Stimulated activated CD8-positive, alpha-beta memory T cell treated with anti-CD3 and anti-CD28 coated beads, Interleukin-12 subunit alpha, Interleukin-12 subunit beta, amount 100 ng/mL, for 24 hours (primary cell): Measurements from ENCODE around the gene AFMID.
"Not testable (repeated sequence)": the region's sequence is repeated elsewhere in the genome, so short reads cannot be mapped to it uniquely, and the experiment has no call there.

Experiments used
- DNase-seq: peaks from one replicate; pipeline ENCODE4 v3.0.0-alpha.2; 2020; ENCODE audit errors: extremely low read depth

Gene AFMID

DNA sequence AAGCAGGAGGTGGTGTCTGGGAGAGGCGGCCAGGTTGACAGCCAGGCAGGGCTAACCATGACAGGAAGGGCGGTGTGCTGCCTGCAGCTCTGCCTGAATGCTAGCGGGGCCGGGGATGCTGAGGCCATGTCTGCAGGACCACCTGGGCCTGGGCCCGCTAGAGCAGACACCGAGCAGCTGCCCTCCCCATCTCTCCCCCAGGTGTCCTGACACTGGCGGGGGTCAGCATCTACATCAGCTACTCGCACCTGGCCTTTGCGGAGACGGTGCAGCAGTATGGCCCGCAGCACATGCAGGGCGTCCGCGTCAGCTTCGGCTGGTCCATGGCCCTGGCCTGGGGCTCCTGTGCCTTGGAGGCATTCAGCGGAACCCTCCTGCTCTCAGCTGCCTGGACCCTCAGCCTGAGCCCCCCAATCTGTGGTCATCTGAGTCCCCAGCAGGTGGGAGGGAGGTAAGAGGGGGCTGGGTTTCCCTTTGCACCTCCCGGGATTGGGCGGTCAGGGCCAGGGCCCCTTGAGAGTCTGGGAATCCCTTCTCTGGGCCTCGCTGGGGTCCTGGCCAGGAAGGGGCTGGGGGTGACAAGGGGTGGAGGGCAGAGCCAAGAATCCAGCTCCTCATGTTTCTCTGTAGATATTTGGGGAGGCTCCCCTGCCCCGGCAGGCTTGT lies 51.8 kb downstream of the AFMID start:
- no peak for DNase-seq

DNA sequence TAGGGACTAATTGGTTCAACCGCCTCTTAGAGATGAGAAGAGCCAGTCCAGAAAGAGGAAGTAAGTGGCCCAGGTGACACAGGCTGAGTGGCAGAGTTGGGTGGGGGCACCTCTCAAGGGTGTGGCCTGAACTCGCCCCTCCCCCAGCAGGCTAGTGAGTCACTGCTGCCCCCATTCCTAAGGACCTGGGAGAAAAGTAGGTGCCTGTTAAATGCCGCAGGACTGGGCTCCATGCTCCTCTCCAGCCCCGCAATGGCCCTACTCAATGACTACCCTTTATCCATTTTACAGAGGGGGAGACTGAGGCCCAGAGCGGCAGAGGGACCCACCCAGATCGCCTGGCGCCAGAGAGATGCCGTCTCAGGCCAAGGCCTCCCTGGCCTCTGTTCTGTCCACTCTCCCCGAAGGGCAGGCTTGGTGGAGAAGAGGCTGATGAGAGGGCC lies 52.3 kb downstream of the AFMID start:
- DNase-seq: no peak

DNA sequence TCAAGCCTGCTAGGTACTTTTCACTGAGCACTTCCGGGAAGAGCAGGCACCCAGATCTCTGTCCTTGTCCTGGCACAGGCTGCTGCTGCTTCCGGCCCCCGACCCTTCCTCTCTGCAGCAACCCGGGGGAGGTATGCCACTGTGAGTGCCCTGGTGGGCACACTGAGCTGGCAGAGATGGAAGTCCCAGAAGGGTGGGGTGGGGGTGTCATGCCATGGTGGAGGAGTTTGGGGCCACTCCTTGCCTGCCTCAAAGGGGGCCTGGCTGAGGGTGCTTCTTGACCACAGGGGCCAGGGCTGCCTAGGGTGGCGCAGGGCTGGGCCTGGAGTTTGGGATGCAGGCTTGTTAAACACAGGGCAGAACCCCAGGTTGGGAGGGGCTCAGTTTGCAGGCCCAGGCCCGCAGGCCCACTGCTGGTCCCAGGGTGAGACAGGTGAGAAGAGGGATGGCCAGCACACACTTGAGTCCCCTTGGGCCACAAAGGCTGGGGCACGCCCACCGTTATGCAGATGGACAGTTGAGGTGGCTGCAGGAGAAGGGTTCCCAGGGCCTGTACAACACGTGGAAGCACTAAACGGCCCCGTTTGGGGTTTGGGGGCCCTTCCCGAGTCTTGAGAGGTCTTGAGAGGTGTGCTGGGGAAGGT lies 53.0 kb downstream of the AFMID start:
- DNase-seq: no peak

DNA sequence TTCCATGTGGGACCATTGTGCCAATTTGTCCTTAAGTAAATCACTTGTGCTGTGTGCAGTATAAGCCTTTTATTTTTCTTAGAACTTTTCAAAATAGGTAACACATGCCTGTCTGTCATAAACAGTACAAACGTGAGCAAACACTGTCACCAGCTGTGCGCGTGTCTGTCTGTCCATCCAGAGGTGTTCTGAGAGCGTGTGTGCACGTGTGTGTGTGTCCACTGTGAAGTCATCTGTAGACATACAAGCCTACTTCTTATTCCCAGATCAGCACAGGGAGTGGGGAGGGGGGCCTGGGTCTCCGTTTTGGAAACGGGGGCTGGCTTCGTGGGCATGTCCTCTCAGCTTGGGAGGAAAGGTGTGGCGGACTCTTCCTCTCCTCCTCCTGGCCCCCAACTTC lies 53.7 kb downstream of the AFMID start:
- no peak for DNase-seq

DNA sequence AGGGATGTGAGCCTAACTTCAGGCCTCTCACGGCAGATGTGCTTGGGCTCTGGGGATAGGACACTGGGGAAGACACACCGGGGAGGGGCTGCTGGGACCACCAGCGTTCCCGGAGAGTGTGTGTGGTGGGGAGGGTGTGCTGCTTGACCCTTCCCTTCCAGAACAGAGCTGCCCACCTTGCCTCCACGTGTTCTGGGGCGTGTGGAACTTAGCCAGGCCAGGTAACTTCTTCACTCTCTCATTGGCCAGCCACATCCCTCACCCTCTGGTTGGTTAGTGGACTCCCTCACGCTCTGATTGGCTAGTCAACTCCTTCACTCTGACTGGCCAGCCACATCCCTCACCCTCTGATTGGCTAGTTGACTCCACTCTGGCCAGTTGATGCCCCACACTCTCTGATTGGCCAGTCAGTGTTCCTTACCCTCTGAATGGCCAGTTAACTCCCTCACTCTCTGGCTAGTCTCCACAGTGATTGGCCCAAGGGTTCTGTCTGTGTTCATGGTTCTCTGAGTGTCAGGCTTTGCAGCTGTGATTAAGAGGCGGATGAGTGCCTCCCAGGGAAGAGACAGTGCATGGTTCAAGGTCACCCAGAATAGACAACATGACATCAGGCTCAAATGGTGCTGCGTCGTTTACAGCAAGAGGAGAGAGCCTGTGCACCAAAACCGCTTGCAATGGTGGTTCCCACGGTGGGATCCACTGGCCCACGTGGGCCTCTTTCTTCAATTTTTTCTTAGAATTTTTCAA lies 54.3 kb downstream of the AFMID start:
- no peak for DNase-seq

DNA sequence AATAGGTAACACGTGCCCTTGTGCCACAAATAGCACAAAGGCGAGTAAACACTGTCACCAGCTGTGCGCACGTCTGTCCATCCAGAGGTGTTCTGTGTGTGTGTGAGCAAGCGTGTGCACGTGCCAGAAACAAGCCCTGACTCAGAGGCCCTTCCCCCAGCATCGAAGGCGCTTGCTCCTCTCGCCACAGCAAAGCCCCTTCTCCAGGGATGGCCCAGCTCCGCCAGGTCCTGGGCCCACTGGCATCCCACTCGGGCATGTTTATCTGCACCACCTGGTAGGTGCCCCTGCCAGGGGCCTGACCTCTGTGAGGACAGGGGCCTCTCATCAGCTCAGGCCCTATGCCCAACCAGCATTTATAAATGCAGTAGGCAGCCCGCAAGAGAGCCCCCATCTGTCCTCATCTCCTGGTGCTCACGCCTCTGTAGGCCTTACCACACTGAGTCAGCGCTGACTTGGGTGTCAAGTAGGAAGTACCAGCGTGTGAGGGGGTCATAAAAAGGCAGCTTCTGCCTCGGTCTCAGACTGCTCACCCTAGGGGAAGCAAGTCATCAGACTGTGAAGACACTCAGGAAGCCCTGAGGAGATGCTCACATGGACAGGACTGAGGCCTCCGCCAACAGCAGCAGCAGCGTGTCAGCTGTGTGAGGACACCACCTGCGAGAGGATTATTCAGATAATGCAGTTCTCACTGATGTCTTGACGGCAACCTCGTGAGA lies 55.0 kb downstream of the AFMID start:
- no peak for DNase-seq

DNA sequence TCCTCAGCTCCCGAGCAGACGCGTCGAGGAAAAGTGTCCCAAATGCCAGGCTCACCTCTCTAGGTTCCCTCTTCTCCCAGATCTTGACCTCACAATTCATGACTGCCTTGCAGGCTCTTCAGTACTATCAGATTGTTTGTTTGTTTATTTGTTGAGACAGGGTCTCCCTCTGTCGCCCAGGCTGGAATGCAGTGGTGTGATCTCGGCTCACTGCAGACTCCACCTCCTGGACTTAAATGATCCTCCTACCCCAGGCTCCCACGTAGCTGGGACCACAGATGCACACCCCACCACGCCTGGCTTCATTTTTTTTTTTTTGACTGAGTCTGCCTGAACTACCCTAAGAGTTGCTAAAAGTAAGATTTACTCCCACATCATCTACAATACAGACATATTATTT lies 60.1 kb downstream of the AFMID start:
- no peak for DNase-seq

DNA sequence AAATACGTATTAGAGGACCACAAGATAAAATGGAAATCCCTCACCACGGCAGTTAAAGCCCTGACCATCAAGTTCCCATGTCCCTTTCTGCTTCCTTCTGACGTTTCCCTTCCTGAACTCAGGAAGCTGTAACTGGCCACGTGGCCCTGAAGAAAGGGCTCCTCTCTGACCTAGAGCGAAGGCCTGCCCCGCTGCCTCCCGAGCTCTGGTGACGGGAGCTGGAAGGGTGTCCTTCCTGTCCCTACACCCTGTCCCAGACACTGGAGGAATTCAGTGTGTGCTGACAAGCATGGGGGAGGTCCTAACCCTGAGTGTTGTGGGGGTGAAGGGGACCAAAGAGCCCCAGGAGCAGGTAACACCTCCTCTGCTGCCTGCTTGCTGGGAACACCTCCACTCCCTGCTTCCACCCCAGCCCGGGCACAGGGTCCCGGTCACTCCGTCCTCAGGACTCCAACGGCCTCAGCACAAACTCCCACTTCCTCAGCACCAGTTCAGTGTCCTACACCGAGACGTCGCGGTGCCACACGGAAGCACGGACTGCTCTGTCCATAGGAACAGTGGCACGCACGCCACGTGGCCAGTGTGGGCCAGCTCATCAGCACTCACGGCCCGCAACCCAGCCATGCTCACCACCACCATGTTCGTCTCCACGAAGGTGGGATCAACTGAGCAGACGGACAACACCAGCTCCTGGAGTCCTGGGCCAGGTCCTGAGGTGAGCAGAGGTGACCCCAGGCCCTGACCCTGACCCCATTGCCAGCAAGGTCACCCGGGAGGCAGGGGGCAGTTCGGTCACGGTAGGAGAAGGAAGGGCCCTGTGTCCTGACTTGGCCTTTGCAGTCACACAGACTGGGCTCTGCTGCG lies 61.1 kb downstream of the AFMID start:
- DNase-seq: no peak

DNA sequence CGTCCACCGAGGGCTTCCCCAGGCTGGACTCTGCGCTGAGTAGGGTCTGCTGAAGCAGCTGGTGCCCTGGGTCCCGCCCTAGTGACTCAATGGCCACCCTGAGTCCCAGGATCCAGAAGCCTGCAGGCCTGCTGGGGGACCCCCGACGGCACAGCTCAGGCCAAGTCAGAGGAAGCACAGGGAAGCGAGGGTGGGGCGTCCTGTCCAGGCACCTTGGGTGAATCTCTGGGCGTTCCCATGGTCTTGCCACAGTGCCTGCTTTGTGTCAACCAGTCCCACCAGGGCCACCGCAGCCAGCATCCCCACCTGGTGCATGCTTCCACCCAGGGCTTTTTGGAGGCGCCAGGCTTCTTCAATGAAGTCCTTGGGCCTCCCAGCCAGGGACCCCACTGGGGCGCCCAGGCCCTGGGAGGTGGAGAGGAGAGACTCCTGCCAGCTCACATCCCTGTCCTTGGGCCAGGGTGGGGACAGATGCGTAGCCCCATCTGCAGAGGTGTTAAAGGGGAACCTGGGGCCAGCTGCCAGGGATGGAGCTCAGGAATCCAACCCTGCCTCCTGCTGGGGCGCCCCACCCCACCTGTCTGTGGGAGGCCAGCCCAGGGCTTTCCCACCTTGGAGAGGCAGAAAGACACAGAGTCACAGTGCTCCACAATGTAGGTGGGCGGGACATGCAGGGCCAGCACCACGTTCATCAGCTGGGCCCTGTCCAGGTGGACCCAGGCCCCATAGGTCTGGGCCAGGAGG lies 62.1 kb downstream of the AFMID start:
- DNase-seq: no peak

DNA sequence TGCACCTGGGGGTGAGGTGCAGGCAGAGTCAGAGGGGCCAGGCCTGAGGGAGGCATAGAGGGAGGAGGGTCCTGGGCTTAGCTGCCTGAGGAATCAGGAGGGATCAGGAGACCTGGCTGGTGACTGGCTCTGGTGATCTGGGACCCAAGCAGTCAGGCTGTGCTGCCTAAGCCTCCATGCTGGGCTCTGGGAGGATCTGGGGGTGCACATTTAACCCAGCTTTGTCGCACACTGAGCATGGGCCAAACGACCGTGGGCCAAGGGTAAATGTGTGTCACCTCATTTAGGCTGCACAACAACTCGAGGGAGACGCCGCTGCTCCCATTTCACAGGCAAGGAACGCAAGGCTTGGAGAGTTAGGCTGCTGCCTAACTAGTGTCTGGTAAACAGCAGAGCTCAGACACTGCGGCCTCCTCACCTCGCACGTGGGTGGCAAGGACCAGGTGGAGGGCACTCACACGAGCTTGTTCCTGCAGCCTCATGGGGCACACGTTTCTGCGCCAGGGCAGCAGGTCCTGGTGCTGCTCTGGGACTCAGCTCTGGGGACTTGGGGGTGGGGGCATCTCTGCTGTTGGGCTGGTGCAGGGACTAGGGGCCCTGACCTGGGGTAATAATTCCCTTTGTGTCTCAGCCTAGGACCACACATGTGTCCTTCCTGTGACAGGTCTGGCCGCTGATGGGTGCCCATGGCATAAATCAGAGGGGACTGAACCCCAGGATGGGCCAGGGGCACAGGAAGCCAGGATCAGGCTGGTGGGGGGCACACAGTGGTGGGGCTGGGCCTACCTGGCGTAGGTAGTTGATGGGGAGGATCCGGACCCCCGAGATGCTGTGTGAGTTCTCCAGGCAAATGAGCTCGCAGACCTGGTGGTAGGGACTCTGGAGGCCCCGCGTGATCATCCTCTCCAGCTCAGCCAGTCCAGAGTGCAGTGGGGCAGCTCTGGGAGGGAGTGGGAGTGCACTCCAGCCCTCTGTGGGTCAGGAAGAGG lies 63.0 kb downstream of the AFMID start:
- DNase-seq: no peak

DNA sequence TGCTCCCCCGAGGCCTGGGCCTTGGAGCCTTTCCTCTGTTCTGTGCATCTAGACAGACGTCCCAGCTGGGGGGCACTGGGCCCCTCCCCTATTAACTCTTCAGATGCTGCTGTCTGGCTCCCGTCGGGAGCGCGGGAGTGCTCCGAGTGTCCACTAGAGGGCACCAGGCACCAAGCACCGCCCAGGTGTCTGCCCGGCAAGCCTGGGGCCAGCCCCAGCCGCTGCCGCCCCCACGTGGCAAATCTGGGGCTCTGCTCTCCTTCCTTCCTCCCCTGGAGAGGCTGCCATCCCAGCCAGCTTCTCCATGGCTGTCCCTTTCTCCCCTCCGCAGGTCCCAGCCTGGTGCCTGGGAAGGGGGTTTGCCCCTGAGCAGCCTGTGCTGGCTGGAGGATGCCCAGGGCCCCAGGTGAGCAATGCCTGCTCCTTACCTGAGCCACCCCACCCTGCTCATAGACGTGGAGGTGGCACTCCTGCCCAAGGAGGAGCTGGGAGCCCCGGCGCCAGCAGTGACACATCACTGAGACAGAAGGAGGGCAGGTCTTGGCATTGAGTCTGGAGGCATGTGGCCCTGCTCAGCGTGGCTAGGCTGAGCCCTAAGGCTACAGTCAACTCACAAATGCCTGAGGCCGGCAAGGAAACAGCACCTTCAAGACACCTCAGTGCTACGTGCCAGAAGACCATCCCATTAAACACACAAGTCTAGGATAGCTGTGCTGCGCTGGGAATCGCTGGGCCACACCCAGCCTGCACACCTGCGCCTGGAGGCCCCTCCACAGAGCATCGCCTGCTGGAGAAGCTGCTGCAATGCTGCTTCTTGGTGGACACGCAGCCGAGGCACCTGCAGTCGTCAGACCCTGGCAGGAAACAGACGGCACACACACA lies 64.0 kb downstream of the AFMID start:
- DNase-seq: peak; percentile 61

DNA sequence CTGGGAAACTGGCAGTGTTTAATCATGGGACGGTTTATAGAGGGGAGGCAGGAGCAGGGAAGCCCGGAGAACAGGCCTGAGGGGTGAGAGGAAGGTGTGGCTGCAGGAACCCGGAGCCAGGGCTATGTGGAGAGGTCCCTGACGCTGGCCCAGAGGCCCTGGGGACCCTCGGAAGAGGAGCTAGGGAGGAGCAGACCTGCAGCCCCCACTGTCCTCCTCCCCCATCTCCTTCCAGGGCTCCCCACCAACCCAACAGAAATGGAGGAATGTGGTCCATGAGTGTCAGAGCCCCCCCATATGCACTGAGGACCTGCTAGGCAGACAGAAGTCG lies 64.6 kb downstream of the AFMID start:
- DNase-seq: no peak

DNA sequence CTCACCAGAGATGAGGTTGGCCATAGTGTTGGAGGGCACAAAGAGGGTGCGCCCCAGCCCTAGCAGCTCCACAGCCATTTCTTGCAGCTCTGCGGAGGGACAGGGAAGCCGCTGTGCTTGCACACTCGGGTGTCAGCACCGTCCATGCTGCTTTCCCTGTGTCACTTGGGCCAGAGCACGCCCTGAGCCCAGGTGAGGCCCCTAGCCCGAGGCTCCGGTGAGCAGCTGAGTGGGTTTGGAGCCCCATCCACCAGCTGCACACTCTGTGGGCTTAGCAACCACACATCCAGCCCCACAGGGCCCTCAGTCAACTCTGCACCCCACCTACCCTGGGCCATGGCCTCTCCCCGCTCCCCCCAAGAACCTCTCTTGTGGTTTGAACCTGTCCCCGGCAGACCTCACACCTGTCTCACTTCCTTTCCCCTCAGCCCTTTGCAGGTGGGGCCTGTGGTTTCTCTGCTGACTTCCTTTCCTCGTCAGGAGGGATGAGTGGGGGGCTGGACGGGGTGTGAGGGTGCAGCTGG lies 65.0 kb downstream of the AFMID start:
- no peak for DNase-seq

DNA sequence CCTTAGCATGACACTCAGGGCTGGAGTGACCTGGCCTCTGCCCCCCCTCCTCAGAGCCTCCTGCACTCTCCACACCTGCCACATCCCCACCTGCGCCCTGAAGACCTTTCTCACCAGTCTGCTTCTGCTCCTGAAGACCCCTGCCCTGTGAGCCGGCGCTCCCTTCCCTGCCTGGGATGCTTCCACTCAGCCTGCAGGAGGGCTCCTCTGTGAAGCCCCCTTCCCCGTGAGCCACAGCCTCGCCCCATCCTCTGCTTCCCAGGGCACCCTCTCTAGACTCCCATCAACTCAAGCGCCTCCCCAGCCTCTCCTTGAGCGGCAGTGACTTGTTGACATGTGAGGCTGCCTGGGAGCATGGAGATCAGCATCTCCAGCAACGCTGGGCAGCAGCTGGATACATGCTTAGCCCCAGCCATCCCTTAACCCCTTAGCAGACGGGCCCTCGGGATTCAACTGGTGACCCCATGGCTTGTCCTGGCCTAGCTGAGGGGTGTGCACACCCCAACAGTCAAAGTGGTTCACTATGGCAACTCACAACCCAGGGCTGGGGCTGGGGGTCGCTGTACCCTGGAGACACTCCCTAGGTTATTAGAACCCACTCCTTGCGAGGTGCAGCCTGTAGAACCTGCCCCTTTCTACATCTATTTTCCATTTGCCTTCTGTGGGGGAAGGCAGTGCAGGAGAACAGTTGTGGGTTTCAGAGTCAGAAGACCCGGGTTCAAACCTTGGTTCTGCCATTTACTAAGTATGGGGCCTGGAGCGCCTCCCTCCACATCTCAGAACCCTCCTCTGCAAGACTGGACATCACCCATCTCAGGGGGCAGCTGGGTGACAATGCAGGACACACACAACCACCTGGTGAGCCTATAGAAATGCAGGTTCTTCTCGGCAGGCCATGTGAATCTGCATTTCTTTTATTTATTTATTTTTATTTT lies 65.8 kb downstream of the AFMID start:
- DNase-seq: no peak

DNA sequence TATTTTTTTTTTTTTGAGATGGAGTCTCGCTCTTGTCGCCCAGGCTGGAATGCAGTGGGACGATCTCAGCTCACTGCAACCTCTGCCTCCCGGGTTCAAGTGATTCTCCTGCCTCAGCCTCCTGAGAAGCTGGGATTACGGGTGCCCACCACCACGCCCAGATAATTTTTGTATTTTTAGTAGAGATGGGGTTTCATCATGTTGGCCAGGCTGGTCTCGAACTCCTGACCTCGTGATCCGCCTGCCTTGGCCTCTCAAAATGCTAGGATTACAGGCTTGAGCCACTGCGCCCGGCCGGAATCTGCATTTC lies 66.4 kb downstream of the AFMID start:
- not testable (repeated sequence) for DNase-seq

DNA sequence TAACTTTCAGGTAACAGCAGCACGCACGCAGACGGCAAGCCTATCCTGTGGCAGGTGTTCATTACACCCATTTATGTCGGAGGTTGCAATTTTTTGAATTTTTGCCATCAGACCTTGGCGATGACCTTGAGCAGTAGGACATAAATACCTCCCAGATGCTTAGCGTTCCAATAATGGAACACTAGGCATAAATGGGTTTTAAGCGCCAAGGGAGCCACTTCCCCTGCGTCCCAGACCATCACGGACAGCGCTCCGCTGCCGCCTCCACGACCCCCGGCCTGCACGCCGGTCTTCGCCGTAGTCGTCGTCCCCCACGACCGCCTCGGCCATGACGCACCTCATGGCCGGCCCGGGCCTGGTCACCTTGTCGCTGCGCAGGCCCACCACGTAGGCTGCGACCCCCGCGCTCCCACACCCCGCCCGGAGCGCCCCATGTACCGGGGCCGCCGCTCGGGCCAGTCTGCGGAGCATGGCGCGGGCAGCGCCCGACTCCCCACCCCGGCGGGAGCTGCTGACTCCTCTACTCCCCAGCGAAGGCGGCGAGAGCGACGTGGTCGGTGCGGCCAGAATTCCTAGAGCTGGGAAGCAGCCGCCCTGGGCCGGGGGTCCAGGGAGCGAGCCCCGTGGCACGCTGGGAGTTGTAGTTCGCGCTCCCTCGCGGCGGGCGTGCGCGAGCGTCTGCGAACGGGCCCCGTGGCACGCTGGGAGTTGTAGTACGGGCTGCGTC lies 66.9 kb downstream of the AFMID start:
- DNase-seq: peak; percentile 57
